Keratinocyte (primary cell): ENCODE data around the gene HLA-F.

Source experiments
- EZH2 ChIP-seq: IDR thresholded peaks from one replicate; pipeline ENCODE4 v1.6.1; 2012; ENCODE audit warnings: inconsistent platforms, mild to moderate bottlenecking, low read length, moderate library complexity
- TF ChIP-seq, protein P1 (sequence below), 3 experiments: IDR thresholded peaks in 1 of 3; conservative IDR thresholded peaks in 1 of 3; optimal IDR thresholded peaks in 1 of 3; 2 replicates in 2 of 3; 3 replicates in 1 of 3; pipeline versions ENCODE3 to v1.5.1; 2011; ENCODE audit warnings: low read length in 3 of 3, mild to moderate bottlenecking in 3 of 3, moderate library complexity in 2 of 3, control low read depth in 1 of 3, inconsistent platforms in 1 of 3; ENCODE audit not compliant: insufficient read depth in 2 of 3; ENCODE audit errors: extremely low read depth in 1 of 3

DNA sequence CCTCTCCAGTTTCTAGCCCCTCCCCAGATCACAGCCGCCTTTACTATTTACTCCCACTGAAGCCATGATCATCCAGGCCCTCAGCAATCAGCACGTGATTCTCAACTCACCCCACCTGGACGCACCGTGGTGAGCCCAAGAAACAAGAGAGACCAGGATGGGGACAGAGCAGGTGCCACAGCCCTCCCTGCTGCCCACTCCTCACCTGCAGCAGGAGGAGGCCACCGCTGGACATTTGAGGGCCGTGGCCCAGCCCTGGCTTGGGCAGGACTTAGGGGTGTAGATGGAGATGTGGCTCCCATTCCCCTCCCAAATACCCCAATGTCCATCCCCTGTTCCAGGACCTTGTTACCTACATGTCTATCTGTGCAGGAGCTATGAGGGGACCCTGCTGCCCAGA is 20.3 kb downstream of the HLA-F start:
- no peak for TF ChIP-seq EZH2
- TF ChIP-seq, protein P1, sequence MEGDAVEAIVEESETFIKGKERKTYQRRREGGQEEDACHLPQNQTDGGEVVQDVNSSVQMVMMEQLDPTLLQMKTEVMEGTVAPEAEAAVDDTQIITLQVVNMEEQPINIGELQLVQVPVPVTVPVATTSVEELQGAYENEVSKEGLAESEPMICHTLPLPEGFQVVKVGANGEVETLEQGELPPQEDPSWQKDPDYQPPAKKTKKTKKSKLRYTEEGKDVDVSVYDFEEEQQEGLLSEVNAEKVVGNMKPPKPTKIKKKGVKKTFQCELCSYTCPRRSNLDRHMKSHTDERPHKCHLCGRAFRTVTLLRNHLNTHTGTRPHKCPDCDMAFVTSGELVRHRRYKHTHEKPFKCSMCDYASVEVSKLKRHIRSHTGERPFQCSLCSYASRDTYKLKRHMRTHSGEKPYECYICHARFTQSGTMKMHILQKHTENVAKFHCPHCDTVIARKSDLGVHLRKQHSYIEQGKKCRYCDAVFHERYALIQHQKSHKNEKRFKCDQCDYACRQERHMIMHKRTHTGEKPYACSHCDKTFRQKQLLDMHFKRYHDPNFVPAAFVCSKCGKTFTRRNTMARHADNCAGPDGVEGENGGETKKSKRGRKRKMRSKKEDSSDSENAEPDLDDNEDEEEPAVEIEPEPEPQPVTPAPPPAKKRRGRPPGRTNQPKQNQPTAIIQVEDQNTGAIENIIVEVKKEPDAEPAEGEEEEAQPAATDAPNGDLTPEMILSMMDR (optimal IDR thresholded peaks at IDR 0.05 in 1 of 3, IDR thresholded peaks at IDR 0.05 in 1 of 3, conservative IDR thresholded peaks at IDR 0.05 in 1 of 3; ENCODE audit: extremely low read depth in 1 of 3, insufficient read depth in 2 of 3, low read length in 3 of 3) = no peak
